KOPT-K1 (cell line): ENCODE results near the gene ITGB1.

Experiments
- H3K27ac ChIP-seq: fragments of 200-600 bp; sonication (generic); 2 replicates; pipeline ENCODE4 v1.5.1; 2016; ENCODE audit warnings: antibody characterized with exemption, mild to moderate bottlenecking, low read depth, low read length; ENCODE audit not compliant: poor library complexity, severe bottlenecking
- H3K36me3 ChIP-seq: fragments of 200-600 bp; sonication (generic); 2 replicates; pipeline ENCODE4 v1.5.1; 2017; ENCODE audit warnings: antibody characterized with exemption, mild to moderate bottlenecking, low read length, moderate library complexity; ENCODE audit not compliant: insufficient read depth
- H3K9me3 ChIP-seq: fragments of 200-600 bp; sonication (generic); 2 replicates; pipeline ENCODE4 v1.5.1; 2017; ENCODE audit warnings: antibody characterized with exemption, low read length, mild to moderate bottlenecking; ENCODE audit not compliant: insufficient read depth, poor library complexity, severe bottlenecking

ITGB1 gene

DNA sequence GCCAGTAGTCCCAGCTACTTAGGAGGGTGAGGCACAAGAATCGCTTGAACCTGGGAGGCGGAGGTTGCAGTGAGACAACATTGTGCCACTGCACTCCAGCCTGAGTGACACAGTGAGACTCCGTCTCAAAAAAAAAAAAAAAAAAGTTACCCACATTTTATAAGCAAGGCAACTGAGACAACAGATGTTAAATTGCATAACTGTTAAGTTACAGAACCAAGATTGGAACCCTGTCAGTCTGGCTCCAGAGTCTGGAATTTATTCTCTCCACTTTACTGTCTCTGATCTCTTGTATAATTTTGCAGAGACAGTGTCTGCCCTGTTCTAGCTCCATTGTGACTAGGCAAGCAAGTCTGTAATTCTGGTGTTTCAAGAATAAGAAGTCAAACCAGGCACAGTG, 6.2 kb upstream of the ITGB1 start:
- Histone ChIP-seq H3K27ac (no peak overlapping the region), H3K9me3 (no peaks in the 10 kb centered on the region), H3K36me3 (no peaks in the 10 kb centered on the region)

DNA sequence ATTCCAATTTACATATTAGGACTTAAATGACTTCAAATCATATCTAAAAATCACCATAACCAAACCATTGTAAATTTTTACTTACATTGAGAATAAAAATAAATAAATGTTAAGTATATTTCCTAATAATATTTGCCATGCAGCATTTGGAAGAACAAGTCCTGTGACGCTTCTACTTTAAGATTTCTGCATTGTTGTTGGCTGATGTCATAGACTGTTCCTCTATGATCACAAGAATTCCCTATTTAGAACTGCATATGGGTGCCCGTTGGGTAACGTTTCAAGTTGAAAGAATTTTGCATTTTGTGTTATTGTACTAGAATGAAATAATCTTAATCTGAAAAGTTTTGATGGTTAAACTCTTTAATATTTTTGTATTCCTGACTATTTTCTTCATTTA, 5.1 kb upstream of the ITGB1 start:
- no peaks in the 10 kb centered on the region for H3K36me3 ChIP-seq
- no peak overlapping the region for H3K27ac ChIP-seq
- H3K9me3 ChIP-seq = no peaks in the 10 kb centered on the region

DNA sequence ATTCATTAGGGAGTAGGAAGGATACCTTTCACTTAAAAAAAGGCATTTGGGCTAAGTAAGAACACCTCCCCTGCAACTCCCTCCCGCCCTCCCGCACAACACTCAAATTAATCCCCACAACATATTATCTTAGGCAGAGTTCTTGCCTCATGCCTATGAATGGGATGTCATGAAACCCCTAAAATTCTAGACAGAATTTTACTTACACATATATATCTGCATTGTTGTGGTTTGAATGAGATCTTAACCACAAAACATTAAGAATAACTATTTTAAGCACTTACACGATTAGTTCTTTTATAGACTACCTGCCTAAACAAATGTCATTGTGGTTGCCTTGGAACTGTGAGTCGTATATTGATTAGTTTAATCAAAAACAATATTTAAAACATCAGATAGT, 4.5 kb upstream of the ITGB1 start:
- Histone ChIP-seq H3K27ac (no peak overlapping the region), H3K36me3 (no peaks in the 10 kb centered on the region)

GRCh38 chr10:32961895-32962369, 3.9 kb upstream of the ITGB1 start:
- no peaks in the 10 kb centered on the region for H3K36me3 ChIP-seq
- H3K9me3 ChIP-seq = no peaks in the 10 kb centered on the region
- H3K27ac ChIP-seq = no peak overlapping the region

More for the DNA sequence above, 4.5 kb upstream of the ITGB1 start:
- H3K9me3 ChIP-seq = no peaks in the 10 kb centered on the region

GRCh38 chr10:32961343-32961894, 3.4 kb upstream of the ITGB1 start:
- H3K9me3 ChIP-seq = no peaks in the 10 kb centered on the region
- no peak overlapping the region for H3K27ac ChIP-seq
- no peaks in the 10 kb centered on the region for H3K36me3 ChIP-seq

- no peaks in the 10 kb centered on the region for H3K9me3 ChIP-seq
- no peaks in the 10 kb centered on the region for H3K36me3 ChIP-seq
- H3K27ac ChIP-seq = no peak overlapping the region
Observed at GRCh38 chr10:32960022-32960421, 2.0 kb upstream of the ITGB1 start.

DNA sequence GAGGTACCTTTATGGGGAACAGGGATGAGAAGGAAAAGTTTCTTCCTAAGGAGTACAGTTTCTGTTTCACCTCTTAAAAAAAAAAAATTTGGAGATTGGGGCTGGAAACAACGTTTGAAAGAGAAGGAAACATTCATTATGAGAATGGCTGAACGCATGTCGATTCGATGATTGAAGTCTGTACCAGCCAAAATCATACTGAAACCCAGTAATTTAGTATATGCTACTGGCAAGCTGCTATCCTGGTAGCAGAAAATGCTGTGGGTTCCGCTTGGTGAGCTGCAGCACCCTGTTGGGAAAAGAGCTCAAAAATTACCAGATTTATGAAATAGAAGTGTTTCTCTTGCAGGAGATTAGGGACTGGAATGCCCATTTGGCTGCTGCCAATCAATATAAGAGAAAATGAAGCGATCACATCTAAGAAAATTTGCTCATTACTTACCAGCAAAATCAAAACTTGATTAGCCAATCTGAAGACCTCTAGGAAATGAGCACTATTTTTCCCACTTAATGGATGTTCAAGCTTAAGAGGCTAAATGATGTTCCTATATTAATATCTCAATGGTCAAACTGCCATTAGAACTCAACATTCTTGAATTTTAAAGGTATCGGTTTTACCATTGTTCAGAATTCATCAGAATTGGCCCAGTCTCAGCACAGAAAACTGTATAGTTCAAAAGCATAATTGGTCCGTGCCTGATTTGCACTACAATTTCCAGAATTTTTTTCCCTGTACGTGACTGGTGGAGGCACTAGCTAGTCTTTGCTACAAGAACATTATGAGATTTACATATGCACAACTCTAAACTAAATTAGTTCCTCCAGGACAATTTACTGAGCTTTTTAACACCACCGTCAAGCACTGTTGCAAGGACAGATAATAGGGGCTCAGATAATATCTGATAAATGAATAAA, 1.2 kb upstream of the ITGB1 start:
- Histone ChIP-seq H3K36me3 (no peaks in the 10 kb centered on the region), H3K27ac (peak overlapping the region; percentile 77), H3K9me3 (no peaks in the 10 kb centered on the region)

DNA sequence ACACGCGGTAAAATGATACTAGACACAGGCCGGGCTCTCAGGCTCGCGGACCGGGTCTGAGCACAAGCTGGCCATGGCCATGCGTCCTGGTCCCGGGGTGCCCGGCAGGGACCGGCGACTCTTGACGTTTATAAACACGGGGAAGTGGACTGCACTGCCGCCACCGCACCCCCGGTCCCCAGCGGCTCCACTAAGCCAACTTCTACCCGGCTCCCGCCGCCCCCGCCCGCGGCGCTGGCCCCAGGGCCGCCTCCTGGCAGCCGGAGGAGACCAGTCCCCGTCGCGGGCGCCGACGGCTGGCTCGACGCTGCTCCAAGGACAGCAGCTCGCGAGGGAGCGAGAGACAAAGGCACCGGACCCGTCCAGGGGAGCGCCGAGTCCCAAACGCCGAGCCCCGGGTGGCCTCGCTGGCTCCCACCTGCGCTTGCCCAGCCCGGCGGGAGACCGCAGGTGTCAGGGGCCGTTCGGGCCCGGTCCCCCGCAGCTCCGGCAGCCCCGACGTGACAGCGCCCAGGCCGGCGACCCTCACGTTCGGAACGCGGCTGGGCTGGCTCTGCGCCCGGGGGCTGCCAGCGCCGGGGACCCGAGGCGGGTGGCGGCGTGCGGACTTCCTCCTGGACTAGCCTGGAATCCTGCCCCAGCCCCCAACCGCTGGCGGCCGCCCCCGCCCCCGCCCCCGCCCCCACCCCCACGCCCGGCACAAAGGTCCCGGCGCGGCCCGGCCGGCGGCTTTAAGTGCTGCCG, 517 bp downstream of the ITGB1 start:
- no peaks in the 10 kb centered on the region for H3K9me3 ChIP-seq
- H3K27ac ChIP-seq = peak overlapping the region; percentile 77
- no peaks in the 10 kb centered on the region for H3K36me3 ChIP-seq

GRCh38 chr10:32956365-32957197, 1.4 kb downstream of the ITGB1 start:
- Histone ChIP-seq H3K36me3 (no peaks in the 10 kb centered on the region), H3K9me3 (no peaks in the 10 kb centered on the region), H3K27ac (peak overlapping the region; percentile 77)

DNA sequence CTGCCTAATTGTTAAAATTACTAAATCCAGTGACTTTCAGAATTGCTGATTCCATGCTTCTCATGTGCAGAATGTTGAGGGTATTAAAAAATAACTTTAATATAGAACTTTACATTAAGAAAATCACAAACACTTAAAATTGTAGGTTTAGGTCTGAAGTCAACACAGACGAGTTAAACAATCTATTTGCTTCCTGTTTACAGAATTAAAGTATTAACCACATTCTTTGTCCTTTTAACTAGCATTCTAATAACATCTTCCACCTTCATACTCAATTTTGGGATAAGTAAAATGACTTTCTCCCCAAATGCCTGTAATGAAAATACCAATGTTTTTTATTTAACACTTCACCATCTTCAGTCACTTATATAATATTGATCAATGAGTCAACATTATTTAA, 2.2 kb downstream of the ITGB1 start:
- Histone ChIP-seq H3K27ac (no peak overlapping the region), H3K36me3 (no peaks in the 10 kb centered on the region), H3K9me3 (no peaks in the 10 kb centered on the region)

- Histone ChIP-seq H3K27ac (no peak overlapping the region), H3K9me3 (no peaks in the 10 kb centered on the region), H3K36me3 (no peaks in the 10 kb centered on the region)
Observed at GRCh38 chr10:32955299-32955772, 2.7 kb downstream of the ITGB1 start.

- no peaks in the 10 kb centered on the region for H3K9me3 ChIP-seq
- no peak overlapping the region for H3K27ac ChIP-seq
- H3K36me3 ChIP-seq = no peaks in the 10 kb centered on the region
Observed at GRCh38 chr10:32954545-32955298, 3.3 kb downstream of the ITGB1 start.

DNA sequence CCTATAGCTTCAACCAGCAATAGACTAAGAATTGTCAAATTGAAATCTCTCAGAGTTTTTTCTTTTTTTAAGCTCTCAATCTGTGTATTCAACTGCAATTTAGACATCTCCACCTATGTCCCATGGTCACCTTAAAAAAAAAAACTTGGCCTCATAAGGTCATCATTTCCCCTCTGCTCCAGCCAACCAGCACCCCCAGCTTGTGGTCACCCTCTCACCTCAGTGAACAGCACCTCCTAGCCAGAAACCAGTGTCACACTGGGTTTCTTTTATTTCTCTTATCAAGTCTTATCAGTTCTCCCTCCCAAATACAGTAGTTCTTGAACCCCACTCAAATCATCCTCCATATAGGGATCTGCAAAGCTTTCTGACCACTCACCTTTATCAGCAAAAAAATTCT, 4.0 kb downstream of the ITGB1 start:
- Histone ChIP-seq H3K27ac (no peak overlapping the region), H3K9me3 (no peaks in the 10 kb centered on the region), H3K36me3 (no peaks in the 10 kb centered on the region)
